A549 (cell line): ENCODE results near the gene NPNT.

Source experiments
- BCL3 ChIP-seq: fragments of >200 bp; sonication (Bioruptor Twin); formaldehyde crosslinking; IDR thresholded peaks from 3 replicates; pipeline ENCODE4 v1.6.1; 2016
- BHLHE40 ChIP-seq: IDR thresholded peaks from 2 replicates; pipeline ENCODE4 v1.6.1; 2012; ENCODE audit warnings: low read depth, low read length, inconsistent platforms
- CBX8 ChIP-seq: fragments of 200-600 bp; sonication (generic); IDR thresholded peaks from 2 replicates; pipeline ENCODE4 v1.6.1; 2016
- CTCF ChIP-seq: fragments of >200 bp; sonication (Bioruptor Twin); formaldehyde crosslinking; IDR thresholded peaks from 3 replicates; pipeline ENCODE4 v1.5.1; 2016
- FOSL2 ChIP-seq, 2 experiments: fragments of 450-650 bp in 1 of 2; fragments of >200 bp in 1 of 2; sonication (Bioruptor Twin) in 1 of 2; formaldehyde crosslinking; IDR thresholded peaks; 2 replicates each; pipeline versions ENCODE4 v1.5.0 to v1.6.1; 2016 to 2020; ENCODE audit warnings: mild to moderate bottlenecking in 1 of 2, moderate library complexity in 1 of 2
- JUNB ChIP-seq: fragments of >200 bp; sonication (Bioruptor Twin); formaldehyde crosslinking; IDR thresholded peaks from 2 replicates; pipeline ENCODE4 v1.6.1; 2016
- MAX ChIP-seq: IDR thresholded peaks from 2 replicates; pipeline ENCODE4 v1.6.1; 2012
- POLR2A ChIP-seq: IDR thresholded peaks from 2 replicates; pipeline ENCODE4 v1.6.1; 2012; ENCODE audit warnings: mild to moderate bottlenecking, low read length
- REST ChIP-seq: fragments of 200-600 bp; sonication (generic); IDR thresholded peaks from 2 replicates; pipeline ENCODE4 v1.6.1; 2016; ENCODE audit warnings: antibody characterized with exemption, mild to moderate bottlenecking, moderate library complexity
- SMC3 ChIP-seq: fragments of >200 bp; sonication (Bioruptor Twin); formaldehyde crosslinking; IDR thresholded peaks from 3 replicates; pipeline ENCODE4 v1.6.1; 2018; ENCODE audit warnings: inconsistent platforms
- ZFP36 ChIP-seq: fragments of 450-650 bp; IDR thresholded peaks from 2 replicates; pipeline ENCODE4 v1.6.1; 2014; ENCODE audit warnings: borderline replicate concordance; ENCODE audit not compliant: partially characterized antibody

GRCh38 chr4:105996845-105997244, 101.6 kb downstream of the NPNT start:
- no peak for TF ChIP-seq CTCF
- TF ChIP-seq SMC3: no peak
- no peak for TF ChIP-seq FOSL2 (IDR thresholded peaks at IDR 0.05)
- no peak for TF ChIP-seq FOSL2 (CRISPR knock-in tag; IDR thresholded peaks at IDR 0.05)
- TF ChIP-seq BCL3: no peak
- no peak for TF ChIP-seq MAX
- no peak for TF ChIP-seq BHLHE40
- no peak for TF ChIP-seq ZFP36
- no peak for TF ChIP-seq POLR2A
- TF ChIP-seq JUNB: no peak
- TF ChIP-seq REST: no peak
- TF ChIP-seq CBX8: no peak
